ENCODE measurements around the gene OLFML1.
A peak's percentile ranks its signal among the peaks of the same experiment; 100 is the strongest.
"Not testable (repeated sequence)": the region's sequence is repeated elsewhere in the genome, so short reads cannot be mapped to it uniquely, and the experiment has no call there.

Gene OLFML1

DNA sequence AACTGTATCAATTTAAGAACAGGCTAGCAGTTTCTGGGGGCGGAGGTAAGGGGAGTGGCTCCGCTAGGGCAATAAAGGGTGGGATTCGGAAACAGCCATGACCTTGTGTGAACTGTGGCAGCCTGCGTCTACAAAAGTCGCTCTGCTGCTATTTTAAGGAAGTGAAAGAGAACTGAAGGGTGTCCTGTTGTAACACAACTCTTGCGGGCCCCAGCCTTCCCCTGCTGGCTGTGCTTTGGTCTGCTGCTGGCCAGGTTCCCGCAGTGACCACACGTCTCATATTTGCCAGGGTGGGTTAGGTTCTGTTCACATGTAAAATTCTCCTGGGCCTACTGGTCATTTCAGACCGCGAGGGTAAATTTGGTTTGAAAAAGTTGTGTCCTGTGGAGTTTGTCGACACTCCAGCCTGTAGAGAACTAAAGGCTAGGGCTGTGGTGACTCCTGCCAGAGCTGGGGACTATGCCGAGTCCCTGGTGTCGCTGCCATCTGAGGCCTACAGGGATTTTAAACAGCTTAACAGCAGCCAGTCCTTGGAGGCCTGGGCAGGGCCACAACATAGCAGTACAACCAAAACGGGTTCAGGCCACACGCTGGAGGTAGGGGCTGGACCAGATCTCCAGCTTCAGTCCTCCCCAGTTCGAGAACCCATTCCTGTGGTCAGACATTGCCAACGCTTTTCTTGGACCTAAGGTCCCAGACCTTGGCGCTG is 27.4 kb downstream of the OLFML1 start:
- no peak for DNase-seq (ENCODE audit: low read depth)

DNA sequence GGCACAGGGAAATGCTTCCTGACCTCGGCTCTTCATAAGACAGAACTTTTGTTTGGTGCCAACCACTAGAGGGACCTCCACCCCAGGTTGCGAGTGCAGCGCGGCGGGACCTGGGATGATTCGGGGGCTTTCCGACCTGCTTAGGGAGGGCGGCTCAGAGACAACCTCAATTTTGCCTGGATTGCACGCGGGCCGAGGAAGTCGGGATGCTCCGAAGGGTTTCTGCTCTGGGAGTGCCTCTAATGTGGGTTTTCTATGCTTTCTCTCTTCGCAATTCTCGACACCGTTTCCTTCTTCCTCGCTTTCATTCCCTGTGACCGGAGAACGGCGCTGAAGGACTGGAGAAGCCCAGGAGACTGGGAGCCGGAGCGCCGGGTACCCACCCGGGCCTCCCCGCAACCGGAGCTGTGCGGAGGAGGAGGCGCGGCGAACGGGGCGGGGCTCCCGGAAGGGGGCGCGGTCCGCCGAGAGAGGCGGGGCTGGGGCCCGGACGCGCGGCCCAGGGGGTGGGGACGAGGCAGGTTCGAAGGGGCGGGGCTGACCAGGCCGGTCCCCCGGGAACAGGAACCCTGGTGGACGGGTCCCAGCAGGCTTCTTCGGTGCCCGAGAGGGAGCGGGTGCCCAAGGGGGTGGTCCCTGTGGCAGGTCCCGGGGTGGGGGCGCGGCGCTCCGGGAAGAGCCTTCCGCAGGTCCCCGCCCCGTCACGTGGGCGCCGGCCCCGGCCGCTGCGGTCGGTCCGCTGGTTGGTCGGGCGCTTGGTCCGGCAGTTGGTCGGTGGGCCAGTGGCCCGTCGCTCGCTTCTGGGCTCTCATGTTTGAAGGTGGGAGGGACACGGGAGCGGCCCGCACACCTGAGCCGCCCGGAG is 28.2 kb downstream of the OLFML1 start, which contains the start of gene PPFIBP2:
TSS of gene PPFIBP2 (plus strand) at position 766 of the 865 bp plus-strand sequence. CDS start 35,477 bp downstream, outside the sequence.
- peak; percentile 71 for DNase-seq (ENCODE audit: low read depth)

DNA sequence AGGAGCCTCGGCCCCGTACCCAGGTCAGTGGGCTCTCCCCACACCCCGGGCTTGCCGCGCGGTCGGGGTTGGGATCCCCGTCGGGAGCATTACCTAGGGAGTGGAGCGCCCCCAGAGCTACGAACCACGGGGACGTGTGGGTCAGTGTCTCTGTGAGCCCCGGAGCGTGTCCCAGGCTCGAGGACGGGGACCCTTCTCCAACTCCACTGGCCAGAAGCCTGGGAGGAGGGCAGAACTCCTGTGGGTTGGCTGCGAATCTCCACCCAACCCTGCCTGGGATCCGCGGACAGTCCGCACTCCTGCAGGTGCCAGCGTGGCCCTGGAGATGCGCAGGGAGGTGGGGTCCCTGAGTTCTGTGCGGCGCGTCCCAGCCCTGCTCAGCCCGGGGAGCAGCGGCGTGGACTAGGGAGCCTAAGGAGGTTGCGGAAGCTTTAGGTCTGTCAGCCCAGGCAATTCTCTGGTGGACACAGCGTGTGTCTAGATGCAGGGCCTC is 28.8 kb downstream of the OLFML1 start:
- DNase-seq (ENCODE audit: low read depth), result no peak

DNA sequence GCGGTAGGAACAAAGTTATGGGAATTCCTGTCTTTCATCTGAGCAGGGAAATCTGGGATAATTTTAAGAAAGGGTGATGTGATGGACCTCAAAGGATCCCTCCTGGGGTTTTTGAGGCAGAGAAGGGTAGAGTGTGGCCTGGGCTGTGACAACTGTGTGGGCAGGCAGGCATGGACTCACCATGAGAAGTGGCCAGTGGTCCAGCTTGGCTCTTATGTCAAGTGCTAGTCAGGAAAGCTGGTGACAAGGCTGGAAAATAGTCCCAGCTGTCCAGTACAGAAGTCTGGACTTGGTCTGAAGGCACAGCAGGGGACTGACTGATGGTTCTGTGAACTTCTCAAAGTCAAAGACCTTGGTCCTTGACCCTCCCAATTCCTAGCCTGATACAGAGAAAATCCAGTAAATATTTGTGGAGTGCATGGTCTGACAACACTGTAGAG is 30.2 kb downstream of the OLFML1 start:
- no peak for DNase-seq (ENCODE audit: low read depth)

DNA sequence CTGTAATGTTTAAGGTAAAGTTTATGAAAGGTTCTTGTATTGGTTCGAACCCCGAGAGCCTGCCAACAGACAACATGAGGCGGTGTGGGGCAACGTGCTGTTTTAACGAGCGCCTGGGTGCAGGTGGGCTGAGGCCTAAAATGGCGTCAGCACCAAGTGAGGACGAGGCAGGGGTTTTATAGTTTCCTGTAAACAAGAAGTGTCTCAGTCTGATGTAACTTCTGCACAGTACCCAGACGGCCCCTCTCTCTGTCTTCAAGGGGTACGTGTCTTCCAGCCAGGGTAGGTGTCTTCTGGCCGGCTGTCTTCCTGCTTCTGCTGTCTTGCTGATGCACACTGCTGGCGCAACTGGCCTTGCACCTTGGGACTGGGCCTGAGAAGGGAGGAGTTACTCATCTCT is 31.2 kb downstream of the OLFML1 start:
- DNase-seq (ENCODE audit: low read depth), result no peak

DNA sequence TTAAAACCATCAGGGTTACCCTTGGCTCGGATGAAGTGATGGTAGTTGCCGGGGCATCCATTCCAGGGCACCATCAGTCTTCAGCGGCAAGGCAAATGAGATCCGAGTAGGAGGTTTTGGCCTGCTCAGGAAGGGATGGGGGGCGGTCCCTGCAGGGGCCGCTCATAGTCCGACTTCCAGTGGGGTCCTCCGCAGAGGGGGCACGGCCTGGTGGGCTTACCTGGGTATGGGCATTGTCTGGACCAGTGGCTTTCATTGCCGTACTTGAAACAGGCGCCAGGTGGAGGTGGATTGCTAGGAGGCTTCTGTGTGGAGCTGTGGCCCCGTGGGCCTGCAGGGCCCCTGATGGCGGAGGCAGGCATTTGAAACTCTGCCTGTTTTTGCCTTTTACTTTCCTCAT is 32.4 kb downstream of the OLFML1 start:
- DNase-seq (ENCODE audit: low read depth), result not testable (repeated sequence)

DNA sequence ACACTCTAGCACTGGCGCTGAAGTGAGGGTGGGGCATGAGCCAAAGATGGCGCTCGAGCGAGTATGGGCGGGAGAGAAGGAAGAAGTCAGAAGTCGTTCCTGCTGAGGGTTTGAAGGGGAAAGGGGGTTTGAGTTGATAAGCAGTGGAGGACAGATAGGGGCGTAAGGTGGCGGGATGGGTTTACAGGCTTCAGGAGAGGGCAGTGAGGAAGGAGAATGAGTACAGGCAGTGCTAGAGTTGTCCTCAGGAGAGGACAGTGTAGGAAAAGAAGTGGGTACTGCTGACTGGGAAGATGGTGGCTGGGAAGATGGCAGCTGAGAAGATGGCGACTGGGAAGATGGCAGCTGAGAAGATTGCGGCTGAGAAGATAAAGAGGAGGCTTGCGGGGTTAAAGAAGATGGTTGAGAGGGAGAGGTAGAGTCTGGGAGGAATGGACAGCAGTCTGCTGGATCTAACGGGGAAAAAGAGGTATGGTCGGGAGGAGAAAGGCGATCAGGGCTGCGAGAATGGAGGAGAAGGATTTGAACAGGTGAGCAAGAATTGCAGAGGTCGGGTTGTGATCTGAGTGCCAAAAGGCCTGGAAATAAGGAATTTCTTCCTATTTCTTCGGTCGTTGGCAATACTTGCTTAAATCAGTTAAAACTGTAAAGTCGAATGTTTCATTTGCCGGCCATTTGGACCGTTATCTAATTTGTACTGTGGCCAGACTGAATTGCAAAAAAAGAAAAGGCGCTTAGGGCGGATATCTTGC is 33.7 kb downstream of the OLFML1 start:
- no peak for DNase-seq (ENCODE audit: low read depth)

DNA sequence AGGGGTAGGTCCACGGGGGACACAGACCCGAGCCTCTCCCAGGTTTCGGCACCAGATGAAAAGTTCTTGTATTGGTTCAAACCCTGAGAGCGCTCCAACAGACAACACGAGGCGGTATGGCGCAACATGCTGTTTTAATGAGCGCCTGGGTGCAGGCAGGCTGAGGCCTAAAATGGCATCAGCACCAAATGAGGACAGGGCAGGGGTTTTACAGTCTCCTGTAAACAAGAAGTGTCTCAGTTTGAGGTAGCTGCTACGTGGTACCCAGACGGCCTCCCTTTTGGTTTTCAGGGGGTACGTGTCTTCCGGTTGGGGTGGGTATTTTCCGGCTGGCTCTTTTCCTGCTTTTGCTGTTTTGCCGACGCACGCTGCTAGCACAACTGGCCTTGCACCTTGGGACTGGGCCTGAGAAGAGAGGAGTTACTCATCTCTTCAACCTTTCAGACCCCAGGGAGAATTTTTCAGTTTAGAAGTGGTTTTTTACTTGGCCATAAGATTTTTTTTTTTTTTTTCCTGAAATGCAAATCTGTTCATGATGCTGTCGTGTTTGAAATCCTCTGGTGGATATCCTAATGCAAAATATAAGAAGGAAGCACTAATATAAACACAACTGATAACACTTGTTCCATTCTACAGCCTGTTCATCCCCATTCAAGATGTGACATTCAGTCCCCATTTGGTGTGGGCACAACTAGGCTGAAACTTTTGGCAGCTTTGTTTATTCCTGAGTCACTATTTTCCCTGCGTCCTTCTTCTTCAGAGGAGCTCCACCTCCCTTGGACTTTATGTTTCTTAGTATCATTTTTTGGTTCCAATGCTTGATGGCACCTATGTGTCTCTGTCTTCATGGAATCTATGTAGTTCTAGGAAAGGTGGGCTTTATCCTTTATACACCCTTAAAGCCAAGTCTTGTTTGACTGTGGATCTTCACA is 35.0 kb downstream of the OLFML1 start:
- no peak for DNase-seq (ENCODE audit: low read depth)

DNA sequence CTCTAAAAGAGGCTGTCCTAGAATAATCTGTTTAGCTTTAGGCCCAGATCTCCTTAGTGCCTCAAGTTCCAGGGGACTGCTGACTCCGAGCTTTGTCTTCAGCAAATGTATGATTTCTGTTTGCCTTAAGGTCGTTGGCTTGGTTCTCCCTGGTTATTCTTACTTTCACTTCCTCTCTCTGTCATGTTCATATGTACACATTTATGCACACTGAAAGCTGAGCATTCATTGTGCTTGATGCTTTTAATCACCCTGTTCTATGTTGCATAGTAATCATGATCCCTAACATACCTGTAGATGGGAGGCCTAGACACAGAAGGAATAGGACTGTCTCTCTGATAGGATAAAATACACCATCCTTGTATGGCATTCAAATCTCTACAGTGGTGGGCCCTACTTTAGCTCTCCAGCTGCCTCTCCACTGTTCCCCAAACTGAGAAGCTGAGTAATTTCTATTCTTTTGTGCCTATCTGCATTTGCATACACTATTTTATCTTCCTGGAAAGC is 35.7 kb downstream of the OLFML1 start:
- DNase-seq (ENCODE audit: low read depth), result no peak

DNA sequence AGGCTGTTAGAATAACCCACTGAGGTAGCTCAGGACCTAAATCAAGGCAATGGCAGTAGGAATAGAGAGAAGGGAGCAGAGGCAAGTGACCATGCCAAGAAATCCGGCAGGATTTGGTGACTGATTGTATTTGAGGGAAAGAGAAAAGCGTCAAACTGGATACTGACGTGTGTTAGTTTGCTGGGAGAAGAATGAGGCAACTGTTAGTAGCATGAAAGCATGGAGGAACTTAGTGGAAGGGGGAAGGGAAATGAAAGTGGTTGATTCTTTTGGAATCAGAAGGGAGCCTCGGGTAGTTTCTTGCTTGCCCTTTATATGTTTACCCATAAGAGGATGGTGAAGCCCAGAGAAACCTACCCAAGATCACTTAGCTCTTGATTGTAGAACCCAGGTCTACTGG is 36.8 kb downstream of the OLFML1 start:
- DNase-seq (ENCODE audit: low read depth), result no peak

DNA sequence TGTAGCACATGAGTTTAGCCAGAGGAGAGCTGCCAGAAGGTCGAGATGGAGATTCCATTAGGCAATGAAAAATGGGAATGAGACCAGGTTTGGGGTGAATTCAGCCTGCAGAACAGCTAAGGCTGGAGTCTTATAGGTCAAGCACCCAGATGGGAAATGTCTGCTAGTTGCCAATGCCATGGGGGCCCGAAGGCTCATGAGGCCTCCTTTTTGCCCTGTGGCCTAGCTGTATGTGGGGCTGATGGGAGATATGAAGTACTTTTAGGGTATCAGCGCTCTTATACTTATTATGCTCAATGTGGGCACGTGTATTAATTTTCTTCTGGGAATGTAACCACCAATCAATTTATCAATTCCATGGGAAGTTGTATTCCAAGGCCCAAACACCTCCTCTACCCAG is 37.2 kb downstream of the OLFML1 start:
- DNase-seq (ENCODE audit: low read depth), result no peak

DNA sequence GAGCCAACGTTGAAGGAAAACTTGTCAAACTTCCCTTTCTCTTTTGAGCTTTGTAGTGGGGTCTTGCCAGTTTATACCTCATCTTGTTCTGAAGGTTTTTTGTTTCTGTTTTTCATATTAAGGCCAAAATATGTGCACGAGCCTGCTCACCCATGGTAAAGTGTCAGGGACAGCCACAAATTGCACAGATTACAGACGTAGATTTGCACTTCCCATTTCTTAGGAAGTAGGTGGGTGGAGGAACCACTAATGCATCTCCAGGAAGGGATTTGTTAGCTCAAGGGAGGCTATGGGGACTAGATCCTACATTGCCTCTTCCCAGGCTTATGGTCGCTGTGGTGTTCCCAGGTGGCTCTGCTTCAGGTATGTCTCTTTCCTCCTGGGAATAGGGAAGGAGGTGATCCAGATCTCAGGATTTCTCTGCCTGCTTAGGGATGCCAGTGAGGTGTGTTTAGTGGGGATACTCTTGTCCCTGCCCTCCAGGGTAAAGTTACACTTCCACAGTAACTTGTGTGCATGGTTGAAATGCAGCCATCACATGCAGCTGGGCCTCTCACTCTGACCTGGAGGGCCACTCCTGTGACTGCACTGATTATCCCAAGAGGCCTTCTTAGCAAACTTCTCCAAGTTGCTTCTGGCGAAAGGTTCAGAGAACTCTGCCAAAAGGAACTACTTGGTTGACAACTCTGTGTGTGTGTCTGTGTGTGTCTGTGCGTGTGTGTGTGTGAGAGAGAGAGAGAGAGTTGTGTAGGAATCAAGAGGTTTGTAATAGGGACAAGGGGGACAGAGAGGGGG is 38.3 kb downstream of the OLFML1 start:
- no peak for DNase-seq (ENCODE audit: low read depth)

DNA sequence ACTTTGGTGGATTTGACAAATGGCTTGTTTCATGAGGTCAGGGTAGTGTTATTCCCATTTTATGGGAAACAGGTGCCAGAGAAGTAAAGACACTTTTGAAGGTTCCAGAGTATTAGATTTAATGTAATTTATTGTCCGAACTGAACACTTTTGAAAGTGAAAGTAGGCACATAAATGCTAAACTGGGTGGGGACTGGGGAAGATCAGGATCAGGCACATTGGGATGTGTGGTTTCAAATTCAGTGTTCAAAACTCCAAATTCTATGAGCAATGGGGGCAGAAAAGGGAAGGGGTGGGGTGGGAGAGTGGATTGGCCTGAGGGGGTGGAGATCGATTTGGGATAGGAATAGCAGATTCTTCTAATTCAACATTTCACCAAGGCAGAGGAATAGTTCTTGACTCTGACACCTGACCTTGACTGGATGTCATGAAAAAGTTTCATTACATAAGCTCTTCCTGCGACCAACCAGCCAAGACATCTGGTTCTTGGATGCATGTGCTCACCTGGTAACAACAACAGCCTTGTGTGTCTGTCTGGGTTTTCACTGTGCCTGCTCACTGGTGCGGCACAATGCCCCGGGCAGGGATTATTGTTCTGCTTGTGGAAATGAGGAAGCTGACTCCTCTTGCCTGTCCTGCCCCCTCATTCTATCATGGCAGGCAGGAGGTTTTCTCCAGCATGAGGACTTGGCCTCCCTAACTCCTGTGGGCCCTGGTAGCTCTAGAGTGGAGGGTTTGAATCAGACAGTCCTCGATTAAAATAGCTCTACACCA is 39.3 kb downstream of the OLFML1 start:
- no peak for DNase-seq (ENCODE audit: low read depth)

DNA sequence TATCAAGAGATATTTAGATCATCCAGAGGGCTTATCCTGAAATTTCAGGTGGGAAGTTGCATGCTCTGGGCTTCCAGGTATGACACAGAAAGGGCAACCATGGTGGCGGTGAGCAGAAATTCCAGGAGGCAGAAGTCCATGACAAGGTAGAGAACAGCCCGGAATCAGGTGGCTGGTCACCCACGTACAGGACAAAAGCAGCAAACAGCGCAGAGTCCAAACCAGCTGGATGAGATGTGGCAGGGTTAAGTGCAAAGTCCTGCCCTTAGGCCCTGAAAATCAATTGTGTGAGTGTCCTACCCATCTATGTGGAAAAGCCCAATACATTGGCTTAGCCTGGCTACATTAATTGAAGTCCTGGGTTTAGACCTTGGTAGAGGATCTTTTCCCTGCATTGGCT is 40.1 kb downstream of the OLFML1 start:
- no peak for DNase-seq (ENCODE audit: low read depth)

DNA sequence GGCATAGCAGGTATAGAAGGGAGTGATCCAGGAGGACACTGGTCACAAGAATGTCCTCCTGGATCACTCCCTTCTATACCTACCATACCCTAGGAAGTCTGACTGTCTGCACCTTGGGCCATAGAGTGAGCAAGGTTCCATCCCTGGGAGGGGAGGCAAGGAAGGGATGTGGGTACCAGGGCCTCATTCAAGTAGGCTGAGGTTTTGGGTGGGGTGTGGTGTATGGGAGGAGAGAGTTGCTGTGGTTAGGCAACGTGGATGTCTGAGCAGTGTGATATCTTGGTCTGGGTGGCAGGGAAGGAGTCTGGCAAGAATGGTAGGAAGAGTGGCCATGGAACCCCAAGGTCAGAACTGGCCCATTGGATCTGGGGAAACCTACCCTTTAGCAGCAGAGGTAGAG is 41.7 kb downstream of the OLFML1 start:
- no peak for DNase-seq (ENCODE audit: low read depth)

DNA sequence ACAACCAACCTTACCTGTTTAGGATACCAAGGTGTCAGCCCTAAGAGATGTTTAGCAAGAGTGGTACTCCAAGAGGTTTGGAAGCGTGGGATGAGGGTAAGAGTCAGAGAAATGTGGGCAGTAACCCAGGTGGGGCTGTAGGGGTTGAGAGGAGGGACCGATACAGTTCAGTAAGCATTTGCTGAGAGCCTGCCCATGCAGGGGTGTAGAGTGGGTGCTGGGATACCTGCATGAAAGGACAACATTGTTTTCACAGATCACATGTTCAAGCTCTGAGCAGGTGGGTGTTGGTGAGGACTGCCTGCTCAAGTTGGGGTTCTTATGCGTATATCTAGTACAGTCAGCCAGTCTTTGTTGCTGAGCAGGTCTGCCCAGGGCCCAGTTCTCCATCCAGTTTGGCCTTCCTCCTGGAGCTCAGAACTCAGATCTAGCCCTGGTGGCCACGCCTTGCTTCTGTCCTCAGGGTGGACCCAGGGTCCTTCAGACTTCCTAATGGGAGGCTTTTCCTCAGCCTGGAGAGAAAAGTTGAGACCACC is 43.3 kb downstream of the OLFML1 start:
- no peak for DNase-seq (ENCODE audit: low read depth)

DNA sequence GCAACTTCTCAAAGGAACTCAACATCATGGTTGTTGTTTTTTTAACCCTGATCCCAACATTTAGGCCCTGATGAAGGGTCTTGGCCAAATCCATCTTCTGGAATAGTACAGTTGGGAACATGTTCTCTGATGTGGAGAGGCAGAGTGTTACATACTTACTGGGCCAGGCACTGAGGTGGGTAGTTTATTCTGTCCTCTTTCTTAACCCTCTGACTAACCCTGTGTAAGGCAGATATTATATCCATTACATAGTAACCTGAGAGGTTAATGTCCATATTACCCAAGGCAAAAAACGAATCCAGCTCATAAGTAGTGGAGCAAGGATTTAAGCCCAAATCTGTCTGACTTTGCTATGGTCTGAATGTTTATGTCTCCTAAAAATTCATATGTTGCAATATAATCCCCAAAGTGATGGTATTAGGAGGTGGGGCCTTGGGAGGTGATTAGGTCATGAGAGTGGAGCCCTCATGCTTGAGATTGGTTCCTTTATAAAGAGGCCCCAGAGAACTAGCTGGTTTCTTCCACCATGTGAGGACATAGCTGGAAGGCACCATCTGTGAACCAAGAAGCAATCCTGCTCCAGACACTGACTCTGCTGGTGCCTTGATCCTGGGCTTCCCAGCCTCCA is 44.8 kb downstream of the OLFML1 start:
- DNase-seq (ENCODE audit: low read depth), result no peak

DNA sequence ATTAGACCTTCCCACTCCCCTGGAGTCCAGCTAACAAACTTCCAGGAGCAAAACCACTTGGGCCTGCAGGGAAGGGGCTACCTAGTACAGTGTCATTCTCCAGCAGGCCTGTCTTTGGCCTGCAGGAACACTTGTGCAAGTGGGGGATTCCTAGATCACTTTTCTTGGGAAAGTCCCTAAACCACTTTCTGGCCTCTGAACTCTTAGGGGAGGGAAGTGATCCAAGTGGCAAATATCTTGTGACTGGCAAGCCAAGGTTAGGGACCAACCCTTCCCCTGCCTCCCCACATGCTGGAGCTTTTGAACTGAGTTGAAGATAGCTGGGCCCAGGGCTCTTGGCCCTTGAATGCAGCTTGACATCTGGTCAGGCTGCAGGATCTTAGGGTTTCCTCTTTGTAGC is 45.7 kb downstream of the OLFML1 start:
- DNase-seq (ENCODE audit: low read depth), result no peak

Data from activated gamma-delta T cell treated with anti-CD3 and anti-CD28 coated beads, Interleukin-2, amount 50 U/mL, for 16 hours (primary cell).